DOHH2 (cell line): ENCODE data around the gene TRPM2.

Experiments
- H3F3A ChIP-seq: fragments of 200-600 bp; sonication (generic), shearing (Covaris generic); 2 replicates; pipeline ENCODE4 v1.6.0; 2016; ENCODE audit warnings: antibody characterized with exemption, mild to moderate bottlenecking; ENCODE audit not compliant: control insufficient read depth, insufficient read depth
- H3K27ac ChIP-seq: fragments of 200-600 bp; sonication (generic); 2 replicates; pipeline ENCODE4 v1.5.1; 2014; ENCODE audit warnings: low read depth, mild to moderate bottlenecking, low read length, moderate library complexity
- H3K27me3 ChIP-seq: fragments of 200-600 bp; sonication (generic); 2 replicates; pipeline ENCODE4 v1.6.1; 2014; ENCODE audit warnings: mild to moderate bottlenecking, low read length, mixed read lengths; ENCODE audit not compliant: control insufficient read depth
- H3K36me3 ChIP-seq: fragments of 200-600 bp; sonication (generic); 2 replicates; pipeline ENCODE4 v1.6.1; 2014; ENCODE audit warnings: mild to moderate bottlenecking, low read length, moderate library complexity, mixed read lengths; ENCODE audit not compliant: control insufficient read depth
- H3K4me1 ChIP-seq: fragments of 200-600 bp; sonication (generic); 2 replicates; pipeline ENCODE4 v1.6.1; 2014; ENCODE audit warnings: mild to moderate bottlenecking, low read length, mixed read lengths; ENCODE audit not compliant: control insufficient read depth
- H3K4me2 ChIP-seq: fragments of 200-600 bp; sonication (generic); 2 replicates; pipeline ENCODE4 v1.6.0; 2014; ENCODE audit warnings: mild to moderate bottlenecking, low read length, moderate library complexity
- H3K4me3 ChIP-seq: fragments of 200-600 bp; sonication (generic); 2 replicates; pipeline ENCODE4 v1.5.1; 2014; ENCODE audit warnings: mild to moderate bottlenecking, low read length, mixed read lengths
- H3K79me2 ChIP-seq: fragments of 200-600 bp; sonication (generic); 2 replicates; pipeline ENCODE4 v1.6.1; 2014; ENCODE audit warnings: mild to moderate bottlenecking, low read length, mixed read lengths; ENCODE audit not compliant: control insufficient read depth
- H3K9me2 ChIP-seq: fragments of 200-600 bp; sonication (generic); replicated peaks from 2 replicates; pipeline ENCODE4 v1.6.1; 2014; ENCODE audit warnings: mild to moderate bottlenecking, low read length, mixed read lengths; ENCODE audit not compliant: control insufficient read depth
- H3K9me3 ChIP-seq: fragments of 200-600 bp; sonication (generic); 2 replicates; pipeline ENCODE4 v1.6.1; 2014; ENCODE audit warnings: antibody characterized with exemption, low read length, mixed read lengths; ENCODE audit not compliant: control insufficient read depth, insufficient read depth
- H4K20me1 ChIP-seq: fragments of 200-600 bp; sonication (generic); 2 replicates; pipeline ENCODE4 v1.6.0; 2014; ENCODE audit warnings: low read depth, mild to moderate bottlenecking, antibody characterized with exemption, low read length, moderate library complexity; ENCODE audit not compliant: control insufficient read depth, insufficient read depth
- EZH2phosphoT487 ChIP-seq: fragments of 200-600 bp; sonication (generic); IDR thresholded peaks from 2 replicates; pipeline ENCODE4 v1.6.1; 2017; ENCODE audit warnings: borderline replicate concordance, mild to moderate bottlenecking, antibody characterized with exemption, low read length, moderate library complexity, mixed read lengths
- TF ChIP-seq, protein P1 (sequence below): fragments of 200-600 bp; sonication (generic); IDR thresholded peaks from one replicate; pipeline ENCODE4 v1.5.1; 2014; ENCODE audit warnings: antibody characterized with exemption, mild to moderate bottlenecking, low read depth, low read length; ENCODE audit not compliant: poor library complexity, severe bottlenecking

TRPM2 gene

GRCh38 chr21:44483288-44484237 lies 130.1 kb downstream of the TRPM2 start:
- H3K36me3 ChIP-seq = no peaks in the 10 kb centered on the region
- no peaks in the 10 kb centered on the region for H3K4me1 ChIP-seq
- no peak overlapping the region for H3K4me3 ChIP-seq
- TF ChIP-seq, protein P1, sequence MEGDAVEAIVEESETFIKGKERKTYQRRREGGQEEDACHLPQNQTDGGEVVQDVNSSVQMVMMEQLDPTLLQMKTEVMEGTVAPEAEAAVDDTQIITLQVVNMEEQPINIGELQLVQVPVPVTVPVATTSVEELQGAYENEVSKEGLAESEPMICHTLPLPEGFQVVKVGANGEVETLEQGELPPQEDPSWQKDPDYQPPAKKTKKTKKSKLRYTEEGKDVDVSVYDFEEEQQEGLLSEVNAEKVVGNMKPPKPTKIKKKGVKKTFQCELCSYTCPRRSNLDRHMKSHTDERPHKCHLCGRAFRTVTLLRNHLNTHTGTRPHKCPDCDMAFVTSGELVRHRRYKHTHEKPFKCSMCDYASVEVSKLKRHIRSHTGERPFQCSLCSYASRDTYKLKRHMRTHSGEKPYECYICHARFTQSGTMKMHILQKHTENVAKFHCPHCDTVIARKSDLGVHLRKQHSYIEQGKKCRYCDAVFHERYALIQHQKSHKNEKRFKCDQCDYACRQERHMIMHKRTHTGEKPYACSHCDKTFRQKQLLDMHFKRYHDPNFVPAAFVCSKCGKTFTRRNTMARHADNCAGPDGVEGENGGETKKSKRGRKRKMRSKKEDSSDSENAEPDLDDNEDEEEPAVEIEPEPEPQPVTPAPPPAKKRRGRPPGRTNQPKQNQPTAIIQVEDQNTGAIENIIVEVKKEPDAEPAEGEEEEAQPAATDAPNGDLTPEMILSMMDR = no peak
- no peak for TF ChIP-seq EZH2phosphoT487
- H3K27ac ChIP-seq = no peak overlapping the region
- H3K9me3 ChIP-seq = peaks cover 8% of the 10 kb centered on the region
- H3F3A ChIP-seq = no peaks in the 10 kb centered on the region
- no peaks in the 10 kb centered on the region for H3K9me2 ChIP-seq
- no peak overlapping the region for H3K4me2 ChIP-seq
- no peaks in the 10 kb centered on the region for H3K27me3 ChIP-seq
- no peaks in the 10 kb centered on the region for H3K79me2 ChIP-seq
- H4K20me1 ChIP-seq = no peaks in the 10 kb centered on the region

DNA sequence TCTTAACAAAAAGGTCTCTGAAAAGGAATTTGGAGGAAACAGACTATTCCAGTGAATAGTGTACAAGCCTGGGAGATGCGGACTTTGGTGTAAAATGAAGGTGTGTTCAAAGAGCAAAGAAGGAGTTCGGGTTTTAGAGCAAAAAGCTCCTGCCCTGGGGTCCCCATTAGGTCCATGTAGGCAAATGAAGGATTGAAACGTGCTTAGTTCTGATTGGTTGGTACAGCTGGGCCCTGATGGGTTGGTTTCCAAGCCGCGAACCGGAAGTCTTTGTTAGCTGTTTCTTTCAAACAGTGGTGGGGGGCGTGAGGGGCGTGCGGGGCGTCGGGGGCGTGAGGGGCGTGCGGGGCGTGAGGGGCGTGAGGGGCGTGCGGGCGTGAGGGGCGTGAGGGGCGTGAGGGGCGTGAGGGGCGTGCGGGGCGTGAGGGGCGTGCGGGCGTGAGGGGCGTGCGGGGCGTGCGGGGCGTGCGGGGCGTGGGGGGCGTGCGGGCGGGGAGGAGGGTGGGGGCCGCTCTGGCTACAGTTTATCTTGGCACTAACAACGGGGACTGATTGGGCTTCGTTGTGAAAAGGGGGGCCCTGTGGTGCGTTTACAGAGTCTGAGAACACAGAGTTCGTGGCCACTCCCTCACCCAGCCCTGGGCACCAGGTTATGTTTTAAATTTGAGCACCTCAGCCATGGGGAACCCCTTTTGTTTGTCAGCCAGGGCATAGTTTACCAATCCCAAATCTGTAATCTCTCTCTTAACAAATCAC lies 131.3 kb downstream of the TRPM2 start:
- Histone ChIP-seq H3K4me2 (no peak overlapping the region), H3K4me3 (no peak overlapping the region), H3K4me1 (no peaks in the 10 kb centered on the region), H4K20me1 (no peaks in the 10 kb centered on the region), H3K36me3 (no peaks in the 10 kb centered on the region), H3F3A (no peaks in the 10 kb centered on the region), H3K9me3 (peaks cover 14% of the 10 kb centered on the region), H3K79me2 (no peaks in the 10 kb centered on the region), H3K9me2 (no peaks in the 10 kb centered on the region), H3K27ac (no peak overlapping the region), H3K27me3 (no peaks in the 10 kb centered on the region)
- TF ChIP-seq, protein P1 = no peak
- TF ChIP-seq EZH2phosphoT487 = no peak

DNA sequence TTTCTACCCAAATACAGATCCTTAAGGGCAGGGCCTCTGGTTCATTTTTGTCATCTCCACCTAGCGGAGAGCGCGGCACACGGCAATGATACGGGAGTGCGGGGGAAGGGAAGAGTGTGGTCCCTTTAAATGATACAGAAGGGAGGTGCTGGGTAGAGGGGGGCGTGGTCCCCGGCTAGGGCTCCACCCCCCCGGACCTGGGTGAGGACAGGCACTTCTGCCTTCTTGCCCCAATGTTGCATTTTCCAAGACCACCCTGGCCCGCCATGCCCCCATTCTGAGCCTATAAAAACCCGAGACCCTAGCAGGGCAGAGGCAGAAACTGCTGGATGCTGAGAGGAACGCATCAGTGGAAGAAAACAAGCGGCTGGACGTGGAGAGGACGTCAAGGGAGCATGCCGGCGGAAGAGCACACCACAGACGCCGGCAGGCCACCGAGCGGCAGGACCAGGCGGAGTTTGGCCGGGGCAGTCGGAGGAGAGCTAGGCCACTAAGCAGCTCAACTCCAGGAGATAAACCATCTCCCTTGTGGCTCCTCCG lies 131.9 kb downstream of the TRPM2 start:
- no peaks in the 10 kb centered on the region for H3K36me3 ChIP-seq
- no peaks in the 10 kb centered on the region for H3F3A ChIP-seq
- no peak overlapping the region for H3K27ac ChIP-seq
- H3K9me3 ChIP-seq = peaks cover 14% of the 10 kb centered on the region
- no peak overlapping the region for H3K4me3 ChIP-seq
- H3K4me1 ChIP-seq = no peaks in the 10 kb centered on the region
- H4K20me1 ChIP-seq = no peaks in the 10 kb centered on the region
- no peaks in the 10 kb centered on the region for H3K79me2 ChIP-seq
- H3K27me3 ChIP-seq = no peaks in the 10 kb centered on the region
- TF ChIP-seq EZH2phosphoT487 = no peak
- TF ChIP-seq, protein P1 = no peak
- no peak overlapping the region for H3K4me2 ChIP-seq
- H3K9me2 ChIP-seq = no peaks in the 10 kb centered on the region
